Measurements from ENCODE around the gene CASP2.

The CASP2 gene

GRCh38 chr7:143296686-143297085 is 8.5 kb downstream of the CASP2 start:
- DNase-seq (ENCODE audit: low spot score) = no peak

- no peak for DNase-seq (ENCODE audit: low spot score)
Observed at GRCh38 chr7:143299346-143299745, 11.2 kb downstream of the CASP2 start.

GRCh38 chr7:143299840-143300239 is 11.7 kb downstream of the CASP2 start:
- DNase-seq (ENCODE audit: low spot score) = peak; percentile 77

- DNase-seq (ENCODE audit: low spot score) = no peak
Observed at GRCh38 chr7:143300959-143301935, 13.1 kb downstream of the CASP2 start.

GRCh38 chr7:143303733-143304132 is 15.6 kb downstream of the CASP2 start:
- no peak for DNase-seq (ENCODE audit: low spot score)

- no peak for DNase-seq (ENCODE audit: low spot score)
Observed at GRCh38 chr7:143304938-143305337, 16.8 kb downstream of the CASP2 start.

GRCh38 chr7:143305423-143306070 is 17.4 kb downstream of the CASP2 start:
- DNase-seq (ENCODE audit: low spot score) = peak; percentile 75

- DNase-seq (ENCODE audit: low spot score) = no peak
Observed at GRCh38 chr7:143308632-143309031, 20.5 kb downstream of the CASP2 start.

GRCh38 chr7:143314127-143314526 is 26.0 kb downstream of the CASP2 start:
- DNase-seq (ENCODE audit: low spot score) = no peak

GRCh38 chr7:143315776-143316175 is 27.6 kb downstream of the CASP2 start, which contains the start of gene CLCN1:
CLCN1 (plus strand) TSS chr7:143316111; CDS start chr7:143316213, 102 bp downstream.
- DNase-seq (ENCODE audit: low spot score) = no peak

- no peak for DNase-seq (ENCODE audit: low spot score)
Observed at GRCh38 chr7:143316492-143316891, 28.3 kb downstream of the CASP2 start.

- no peak for DNase-seq (ENCODE audit: low spot score)
Observed at GRCh38 chr7:143318661-143319060, 30.5 kb downstream of the CASP2 start.

GRCh38 chr7:143320620-143321019 is 32.5 kb downstream of the CASP2 start:
- DNase-seq (ENCODE audit: low spot score) = no peak

GRCh38 chr7:143321242-143321641 is 33.1 kb downstream of the CASP2 start:
- no peak for DNase-seq (ENCODE audit: low spot score)

- no peak for DNase-seq (ENCODE audit: low spot score)
Observed at GRCh38 chr7:143321734-143322133, 33.6 kb downstream of the CASP2 start.

- no peak for DNase-seq (ENCODE audit: low spot score)
Observed at GRCh38 chr7:143322760-143323633, 34.8 kb downstream of the CASP2 start.

GRCh38 chr7:143323653-143324052 is 35.5 kb downstream of the CASP2 start:
- DNase-seq (ENCODE audit: low spot score) = no peak

GRCh38 chr7:143325240-143325639 is 37.1 kb downstream of the CASP2 start:
- no peak for DNase-seq (ENCODE audit: low spot score)

GRCh38 chr7:143327903-143328302 is 39.8 kb downstream of the CASP2 start:
- DNase-seq (ENCODE audit: low spot score) = no peak

- no peak for DNase-seq (ENCODE audit: low spot score)
Observed at GRCh38 chr7:143329471-143330170, 41.5 kb downstream of the CASP2 start.

- no peak for DNase-seq (ENCODE audit: low spot score)
Observed at GRCh38 chr7:143331179-143331801, 43.1 kb downstream of the CASP2 start.

Measured in CD4-positive, alpha-beta T cell treated with Interleukin-2 at 100 ng/mL for 4 hours (primary cell).